ENCODE data around the gene HERPUD2.

DNA sequence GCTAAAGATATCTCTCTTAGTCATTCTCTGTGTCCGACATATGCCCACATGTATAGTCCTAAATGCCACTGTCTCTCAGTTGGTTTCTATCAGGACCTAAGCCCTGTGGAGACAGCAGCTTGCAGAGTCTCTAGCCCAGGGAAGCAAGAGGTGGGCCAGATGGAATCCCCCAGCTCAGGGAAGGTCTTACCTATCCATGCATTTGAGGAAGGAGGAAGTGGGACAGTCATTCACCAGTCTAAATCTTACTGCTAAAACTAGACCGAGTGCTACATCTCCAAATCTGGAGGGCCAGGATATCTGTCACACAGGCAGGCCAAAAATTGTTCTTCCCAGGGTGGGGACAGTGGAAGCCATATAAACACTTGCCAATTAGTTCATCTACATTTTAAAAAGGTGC lies 26.4 kb upstream of the HERPUD2 start:
- TF ChIP-seq, protein P1, sequence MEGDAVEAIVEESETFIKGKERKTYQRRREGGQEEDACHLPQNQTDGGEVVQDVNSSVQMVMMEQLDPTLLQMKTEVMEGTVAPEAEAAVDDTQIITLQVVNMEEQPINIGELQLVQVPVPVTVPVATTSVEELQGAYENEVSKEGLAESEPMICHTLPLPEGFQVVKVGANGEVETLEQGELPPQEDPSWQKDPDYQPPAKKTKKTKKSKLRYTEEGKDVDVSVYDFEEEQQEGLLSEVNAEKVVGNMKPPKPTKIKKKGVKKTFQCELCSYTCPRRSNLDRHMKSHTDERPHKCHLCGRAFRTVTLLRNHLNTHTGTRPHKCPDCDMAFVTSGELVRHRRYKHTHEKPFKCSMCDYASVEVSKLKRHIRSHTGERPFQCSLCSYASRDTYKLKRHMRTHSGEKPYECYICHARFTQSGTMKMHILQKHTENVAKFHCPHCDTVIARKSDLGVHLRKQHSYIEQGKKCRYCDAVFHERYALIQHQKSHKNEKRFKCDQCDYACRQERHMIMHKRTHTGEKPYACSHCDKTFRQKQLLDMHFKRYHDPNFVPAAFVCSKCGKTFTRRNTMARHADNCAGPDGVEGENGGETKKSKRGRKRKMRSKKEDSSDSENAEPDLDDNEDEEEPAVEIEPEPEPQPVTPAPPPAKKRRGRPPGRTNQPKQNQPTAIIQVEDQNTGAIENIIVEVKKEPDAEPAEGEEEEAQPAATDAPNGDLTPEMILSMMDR (IDR thresholded peaks at IDR 0.05 in 4 of 5, conservative IDR thresholded peaks at IDR 0.05 in 1 of 5), result no peak
- no peak for TF ChIP-seq POLR2A (IDR thresholded peaks at IDR 0.05)
